SK-N-SH (cell line): Measurements from ENCODE around the gene MCM5. TPM values are rescaled to one million over a fixed set of nuclear protein-coding genes. Genes with fewer than 3 reads are reported as not detected.
"Not testable (repeated sequence)": the region's sequence is repeated elsewhere in the genome, so short reads cannot be mapped to it uniquely, and the experiment has no call there.

Experiments used
- CTCF ChIA-PET: fragments of 300-600, 350-600 bp; formaldehyde crosslinking; extraction: SDS; loops from one replicate; lab custom pipeline; 2021; lab: Yijun Ruan, JAX
- POLR2A ChIA-PET: fragments of 350-600 bp; sonication (Branson Sonifier 250); formaldehyde crosslinking; extraction: SDS; loops from one replicate; lab custom pipeline; 2020; ENCODE audit warnings: antibody characterized with exemption, inconsistent platforms; lab: Yijun Ruan, JAX
- DNase-seq: peaks from one replicate; pipeline ENCODE4 v3.0.0; 2012
- H2AFZ ChIP-seq: fragments of 200-600 bp; sonication (generic); 2 replicates; pipeline ENCODE4 v1.8.1; 2016; ENCODE audit warnings: antibody characterized with exemption, mild to moderate bottlenecking, low read depth
- H3F3A ChIP-seq: fragments of 200-600 bp; sonication (generic); replicated peaks from 2 replicates; pipeline ENCODE3; 2016; ENCODE audit warnings: antibody characterized with exemption, mild to moderate bottlenecking; ENCODE audit not compliant: insufficient read depth
- H3K27ac ChIP-seq, 2 experiments: fragments of 200-500 bp in 1 of 2; fragments of 200-600 bp in 1 of 2; sonication (Bioruptor generic) in 1 of 2; sonication (generic), shearing (Covaris generic) in 1 of 2; 2 replicates each; pipeline versions ENCODE4 v1.5.1 to v1.6.1; 2014 to 2016; ENCODE audit warnings: low read depth in 2 of 2, inconsistent platforms in 1 of 2, low read length in 1 of 2, mild to moderate bottlenecking in 1 of 2, mixed read lengths in 1 of 2
- H3K27me3 ChIP-seq: fragments of 200-600 bp; sonication (generic), shearing (Covaris generic); 2 replicates; pipeline ENCODE4 v1.6.1; 2016; ENCODE audit warnings: mixed run types; ENCODE audit not compliant: insufficient read depth
- H3K36me3 ChIP-seq, 2 experiments: fragments of 200-500 bp in 1 of 2; fragments of 200-600 bp in 1 of 2; sonication (Bioruptor generic) in 1 of 2; sonication (generic) in 1 of 2; replicated peaks in 1 of 2; 2 replicates each; pipeline versions ENCODE3 to v1.5.1; 2014 to 2016; ENCODE audit warnings: low read length in 1 of 2, mild to moderate bottlenecking in 1 of 2; ENCODE audit not compliant: insufficient read depth in 2 of 2, control insufficient read depth in 1 of 2
- H3K4me1 ChIP-seq, 2 experiments: fragments of 200-500 bp in 1 of 2; fragments of 200-600 bp in 1 of 2; sonication (Bioruptor generic) in 1 of 2; sonication (generic), shearing (Covaris generic) in 1 of 2; 2 replicates each; pipeline versions ENCODE4 v1.5.1 to v1.6.1; 2014 to 2016; ENCODE audit warnings: low read depth in 1 of 2, low read length in 1 of 2, mixed run types in 1 of 2; ENCODE audit not compliant: insufficient read depth in 2 of 2, control insufficient read depth in 1 of 2
- H3K4me2 ChIP-seq: fragments of 200-600 bp; sonication (generic), shearing (Covaris generic); 2 replicates; pipeline ENCODE4 v1.6.1; 2017; ENCODE audit warnings: mixed run types
- H3K4me3 ChIP-seq, 2 experiments: fragments of 200-500 bp in 1 of 2; fragments of 200-600 bp in 1 of 2; sonication (Bioruptor generic) in 1 of 2; sonication (generic), shearing (Covaris generic) in 1 of 2; 2 replicates each; pipeline versions ENCODE4 v1.5.1 to v1.8.1; 2014 to 2016; ENCODE audit warnings: low read depth in 2 of 2, inconsistent platforms in 1 of 2, low read length in 1 of 2, mild to moderate bottlenecking in 1 of 2, mixed read lengths in 1 of 2, moderate library complexity in 1 of 2
- H3K79me2 ChIP-seq: fragments of 200-600 bp; sonication (generic); 2 replicates; pipeline ENCODE4 v1.8.1; 2017; ENCODE audit warnings: mild to moderate bottlenecking; ENCODE audit not compliant: insufficient read depth
- H3K9ac ChIP-seq: fragments of 200-600 bp; sonication (generic); 2 replicates; pipeline ENCODE4 v1.6.1; 2017; ENCODE audit warnings: mixed run types
- H3K9me2 ChIP-seq: fragments of 200-600 bp; sonication (generic); 2 replicates; pipeline ENCODE4 v1.6.1; 2017; ENCODE audit warnings: mixed run types
- H3K9me3 ChIP-seq: fragments of 200-600 bp; sonication (generic); 2 replicates; pipeline ENCODE4 v1.6.1; 2017; ENCODE audit warnings: mixed run types, mild to moderate bottlenecking, moderate library complexity
- H4K20me1 ChIP-seq: fragments of 200-600 bp; sonication (generic); 2 replicates; pipeline ENCODE4 v1.6.1; 2017; ENCODE audit warnings: mild to moderate bottlenecking, mixed run types; ENCODE audit not compliant: insufficient read depth
- CHD2 ChIP-seq: fragments of 150-350 bp; IDR thresholded peaks from 2 replicates; pipeline ENCODE4 v1.6.1; 2018; ENCODE audit warnings: low read length; ENCODE audit not compliant: partially characterized antibody
- ELF1 ChIP-seq: IDR thresholded peaks from 2 replicates; pipeline ENCODE4 v1.4.0; 2012
- EP300 ChIP-seq, 2 experiments: IDR thresholded peaks; 2 replicates each; pipeline versions ENCODE4 v1.4.0 to v1.6.1; 2012; ENCODE audit warnings: borderline replicate concordance in 1 of 2, low read depth in 1 of 2, low read length in 1 of 2
- FOSL2 ChIP-seq: IDR thresholded peaks from 2 replicates; pipeline ENCODE4 v1.4.0; 2012; ENCODE audit warnings: low read depth, mild to moderate bottlenecking, moderate library complexity, borderline replicate concordance
- FOXJ3 ChIP-seq: sonication (generic); formaldehyde crosslinking; IDR thresholded peaks from 2 replicates; pipeline ENCODE4 v1.5.1; 2020; ENCODE audit warnings: mild to moderate bottlenecking, missing genetic modification reagents
- JUND ChIP-seq: IDR thresholded peaks from 2 replicates; pipeline ENCODE4 v1.4.0; 2012
- MEF2A ChIP-seq: IDR thresholded peaks from 2 replicates; pipeline ENCODE4 v1.4.0; 2012; ENCODE audit warnings: low read depth, borderline replicate concordance
- NRF1 ChIP-seq: IDR thresholded peaks from 2 replicates; pipeline ENCODE4 v1.6.1; 2012; ENCODE audit warnings: low read depth, mild to moderate bottlenecking, low read length
- RCOR1 ChIP-seq: fragments of 150-350 bp; IDR thresholded peaks from 2 replicates; pipeline ENCODE4 v1.6.1; 2017; ENCODE audit warnings: antibody characterized with exemption, low read length
- RFX5 ChIP-seq: IDR thresholded peaks from 2 replicates; pipeline ENCODE4 v1.6.1; 2012; ENCODE audit warnings: mild to moderate bottlenecking, improper control_type of control experiment, low read length
- TAF1 ChIP-seq: IDR thresholded peaks from 2 replicates; pipeline ENCODE4 v1.6.1; 2012; ENCODE audit warnings: low read depth, mild to moderate bottlenecking, low read length, moderate library complexity, borderline replicate concordance
- TCF12 ChIP-seq: IDR thresholded peaks from 2 replicates; pipeline ENCODE4 v1.4.0; 2012
- TEAD4 ChIP-seq: IDR thresholded peaks from 2 replicates; pipeline ENCODE4 v1.4.0; 2012; ENCODE audit warnings: mild to moderate bottlenecking, borderline replicate concordance; ENCODE audit not compliant: insufficient read depth
- YY1 ChIP-seq: IDR thresholded peaks from 2 replicates; pipeline ENCODE4 v1.4.0; 2012; ENCODE audit warnings: low read depth, mild to moderate bottlenecking
- WGBS: methylation state at CpG from one replicate; pipeline ENCODE4 v1.1.6; 2017; ENCODE audit warnings: low lambda C conversion rate; 5-methylcytosine and 5-hydroxymethylcytosine counted together
- polyA plus RNA-seq, 3 experiments: library from polyadenylated mRNA; depleted of rRNA; stranded (reverse); fragments of >200 nt; gene quantifications; 2 replicates each; pipeline ENCODE4 v1.2.3, GENCODE V29; 2012
- TF ChIP-seq, protein P1 (sequence below): fragments of 150-350 bp; IDR thresholded peaks from 2 replicates; pipeline ENCODE4 v1.6.1; 2016; ENCODE audit warnings: mild to moderate bottlenecking, low read depth, low read length

The MCM5 gene
- polyA plus RNA-seq, 1 of the 3 experiments (the other 2 are of a cell fraction) = 42.9 TPM

DNA sequence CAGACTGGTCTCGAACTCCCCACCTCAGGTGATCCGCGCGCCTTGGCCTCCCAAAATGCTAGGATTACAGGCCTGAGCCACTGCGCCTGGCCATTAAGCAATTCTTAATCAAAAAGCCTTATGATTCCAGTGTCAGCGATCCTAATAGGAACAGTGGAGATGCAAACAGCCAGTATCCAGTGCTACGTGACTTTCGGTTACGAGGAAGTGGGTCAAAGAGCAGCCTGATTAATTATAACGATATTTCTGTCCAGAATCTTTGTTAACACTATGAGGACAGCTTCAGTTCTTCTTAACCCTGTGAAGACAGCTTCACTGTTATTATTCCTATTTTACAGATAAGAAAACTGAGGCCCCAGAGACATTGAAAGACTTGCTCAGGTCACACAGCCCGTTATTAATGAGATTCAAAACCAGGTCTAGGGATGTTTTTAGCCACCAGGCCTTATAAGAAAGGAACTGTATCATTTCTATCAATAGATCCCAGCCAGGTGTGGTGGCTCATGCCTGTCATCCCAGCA lies 36.3 kb upstream of the MCM5 start:
- Histone ChIP-seq H3K9ac (no peak overlapping the region), H3K27me3 (no peaks in the 10 kb centered on the region), H3K79me2 (no peaks in the 10 kb centered on the region), H3K36me3 (no peaks in the 10 kb centered on the region), H2AFZ (no peak overlapping the region), H3K9me3 (no peaks in the 10 kb centered on the region), H3K9me2 (no peaks in the 10 kb centered on the region), H3K4me3 (no peak overlapping the region), H4K20me1 (no peaks in the 10 kb centered on the region), H3K4me1 (no peaks in the 10 kb centered on the region), H3F3A (peaks cover 7% of the 10 kb centered on the region), H3K4me2 (no peak overlapping the region), H3K27ac (no peak overlapping the region)
- 97% methylated on average over 11 of the region's 11 CpGs for WGBS
- ChIA-PET POLR2A (no interaction called here), CTCF (interaction anchor here (1.3 to 2.3 kb wide), 3 partner anchors 10 to 761 kb away, joined by 3 to 9 read pairs (median 3); no protein-coding TSS in a partner anchor)
- TF ChIP-seq JUND = no peak
- TF ChIP-seq CHD2 = no peak
- no peak for TF ChIP-seq TEAD4
- DNase-seq = no peak

DNA sequence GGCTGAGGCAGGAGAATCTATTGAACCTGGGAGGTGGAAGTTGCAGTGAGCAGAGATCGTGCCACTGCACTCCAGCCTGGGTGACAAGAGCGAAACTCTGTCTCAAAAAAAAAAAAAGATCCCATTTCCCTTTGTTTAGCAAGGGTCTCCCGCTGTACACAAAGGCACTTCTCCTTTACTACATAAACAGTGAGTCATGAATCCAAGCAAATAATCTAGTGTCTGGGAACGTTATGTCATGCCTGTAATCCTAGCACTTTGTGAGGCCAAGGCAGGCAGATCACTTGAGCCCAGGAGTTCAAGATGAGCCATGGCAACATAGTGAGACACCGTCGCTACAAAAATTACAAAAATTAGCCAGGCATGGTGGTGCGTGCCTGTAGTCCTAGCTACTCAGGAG lies 35.7 kb upstream of the MCM5 start:
- H3K9me3 ChIP-seq, H3K79me2 ChIP-seq, H3K4me3 ChIP-seq, H3K9ac ChIP-seq, H3K4me1 ChIP-seq, H4K20me1 ChIP-seq, H3K9me2 ChIP-seq, H3K27ac ChIP-seq, H3K27me3 ChIP-seq, POLR2A ChIA-PET, H3K36me3 ChIP-seq, DNase-seq, H3K4me2 ChIP-seq, H3F3A ChIP-seq, H2AFZ ChIP-seq: not testable (repeated sequence)
- WGBS = 70% methylated on average over 7 of the region's 7 CpGs
- CTCF ChIA-PET = interaction anchor here (2.3 kb wide), 1 partner anchor 13 kb away, joined by 9 read pairs; no protein-coding TSS in a partner anchor

DNA sequence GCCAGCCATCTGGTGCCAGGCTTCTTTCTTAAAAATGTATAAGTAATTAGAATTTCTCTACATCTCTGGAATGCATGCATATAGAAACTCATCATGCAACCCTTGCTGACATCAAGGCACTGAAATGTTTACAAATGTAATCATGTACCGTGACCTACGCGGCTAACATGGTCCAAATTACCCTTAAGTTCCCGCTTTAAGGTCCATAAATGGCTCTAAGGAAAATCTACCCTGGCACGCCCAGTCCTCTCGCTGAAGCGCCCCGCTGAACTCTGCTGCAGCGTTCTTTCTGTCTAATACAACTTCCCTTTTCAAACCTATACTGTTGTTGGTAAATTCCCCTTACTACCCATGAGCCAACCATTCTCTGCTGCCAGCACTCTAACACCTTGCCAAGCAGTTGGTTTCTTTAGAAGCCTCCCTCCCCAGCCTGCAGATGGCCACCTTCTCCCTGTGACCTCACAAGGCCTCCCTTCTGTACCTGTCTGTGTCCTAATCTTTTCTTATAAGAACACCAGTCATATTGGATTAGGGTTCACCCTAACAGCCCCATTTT lies 32.5 kb upstream of the MCM5 start:
- CTCF ChIA-PET = no interaction called here
- no peak for DNase-seq
- POLR2A ChIA-PET = no interaction called here

DNA sequence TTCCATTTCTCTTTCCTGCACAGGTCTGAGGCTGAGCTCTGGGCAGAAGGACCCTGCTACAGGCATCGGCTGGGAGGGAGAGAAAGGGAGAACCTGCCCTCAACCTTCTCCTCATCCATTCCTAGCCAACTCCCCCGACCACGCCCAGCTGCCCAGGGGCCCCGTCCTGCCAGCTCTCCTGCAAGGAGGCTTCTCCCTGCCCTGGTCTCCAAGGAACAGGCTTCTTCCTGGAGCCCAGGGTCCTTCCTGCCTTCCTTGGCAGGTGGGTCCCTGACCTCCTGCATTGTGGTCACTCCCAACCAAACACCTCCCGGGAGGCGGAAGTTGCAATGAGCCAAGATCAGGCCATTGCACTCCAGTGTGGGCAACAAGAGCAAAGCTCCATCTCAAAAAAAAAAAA lies 31.6 kb upstream of the MCM5 start:
- no peak overlapping the region for H2AFZ ChIP-seq
- POLR2A ChIA-PET = no interaction called here
- CTCF ChIA-PET = interaction anchor here (0.9 to 1.7 kb wide), 3 partner anchors 9 to 578 kb away, joined by 3 to 5 read pairs (median 5); no protein-coding TSS in a partner anchor
- TF ChIP-seq ELF1 (no peak), FOSL2 (no peak), MEF2A (no peak), TAF1 (no peak), YY1 (no peak), RCOR1 (no peak), RFX5 (no peak), FOXJ3 (no peak), NRF1 (no peak), EP300 (IDR thresholded peaks at IDR 0.05; ENCODE audit: borderline replicate concordance in 1 of 2, low read depth in 1 of 2, low read length in 1 of 2) (no peak), TCF12 (no peak)
- TF ChIP-seq, protein P1, sequence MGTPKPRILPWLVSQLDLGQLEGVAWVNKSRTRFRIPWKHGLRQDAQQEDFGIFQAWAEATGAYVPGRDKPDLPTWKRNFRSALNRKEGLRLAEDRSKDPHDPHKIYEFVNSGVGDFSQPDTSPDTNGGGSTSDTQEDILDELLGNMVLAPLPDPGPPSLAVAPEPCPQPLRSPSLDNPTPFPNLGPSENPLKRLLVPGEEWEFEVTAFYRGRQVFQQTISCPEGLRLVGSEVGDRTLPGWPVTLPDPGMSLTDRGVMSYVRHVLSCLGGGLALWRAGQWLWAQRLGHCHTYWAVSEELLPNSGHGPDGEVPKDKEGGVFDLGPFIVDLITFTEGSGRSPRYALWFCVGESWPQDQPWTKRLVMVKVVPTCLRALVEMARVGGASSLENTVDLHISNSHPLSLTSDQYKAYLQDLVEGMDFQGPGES = no peak
- H3K9ac ChIP-seq = no peak overlapping the region
- WGBS = 82% methylated on average over 6 of the region's 6 CpGs
- H4K20me1 ChIP-seq = no peaks in the 10 kb centered on the region
- no peaks in the 10 kb centered on the region for H3K79me2 ChIP-seq
- H3K27ac ChIP-seq = no peak overlapping the region
- no peaks in the 10 kb centered on the region for H3K36me3 ChIP-seq
- no peak overlapping the region for H3K4me2 ChIP-seq
- no peaks in the 10 kb centered on the region for H3K9me2 ChIP-seq
- no peaks in the 10 kb centered on the region for H3K9me3 ChIP-seq
- DNase-seq = no peak
- peaks cover 3 to 5% of the 10 kb centered on the region in 2 experiments; a peak in 3 of 4 replicates for H3K4me1 ChIP-seq
- peaks cover 3% of the 10 kb centered on the region for H3F3A ChIP-seq
- H3K27me3 ChIP-seq = no peaks in the 10 kb centered on the region
- no peak overlapping the region for H3K4me3 ChIP-seq

More for the DNA sequence above, 32.5 kb upstream of the MCM5 start:
- Histone ChIP-seq H3K4me2 (no peak overlapping the region), H3K36me3 (no peaks in the 10 kb centered on the region), H3K9me2 (no peaks in the 10 kb centered on the region), H4K20me1 (no peaks in the 10 kb centered on the region), H3K79me2 (no peaks in the 10 kb centered on the region), H3K4me3 (no peak overlapping the region), H3K9me3 (no peaks in the 10 kb centered on the region), H3K27me3 (no peaks in the 10 kb centered on the region), H3F3A (peaks cover 3% of the 10 kb centered on the region), H3K9ac (no peak overlapping the region), H2AFZ (no peak overlapping the region), H3K27ac (no peak overlapping the region), H3K4me1 (peaks cover 3 to 5% of the 10 kb centered on the region in 2 experiments; a peak in 3 of 4 replicates)
- WGBS = 95% methylated on average over 9 of the region's 9 CpGs
- TF ChIP-seq MEF2A (no peak), NRF1 (no peak)
